HepG2 (cell line): ENCODE measurements around the gene CABP4. TPM values are rescaled to one million over a fixed set of nuclear protein-coding genes. Genes with fewer than 3 reads are reported as not detected.

ENCODE experiments used
- CHD4 ChIP-seq: fragments of 200-600 bp; sonication (generic); IDR thresholded peaks from 2 replicates; pipeline ENCODE4 v1.7.0; 2017; ENCODE audit warnings: mild to moderate bottlenecking, low read length, borderline replicate concordance
- DMTF1 ChIP-seq: sonication (generic); formaldehyde crosslinking; IDR thresholded peaks from 2 replicates; pipeline ENCODE4 v1.4.0; 2020; ENCODE audit warnings: mild to moderate bottlenecking, missing genetic modification reagents
- ZFY ChIP-seq: sonication (generic); formaldehyde crosslinking; IDR thresholded peaks from 2 replicates; pipeline ENCODE4 v1.4.0; 2020; ENCODE audit warnings: missing genetic modification reagents
- ZNF121 ChIP-seq: sonication (generic); formaldehyde crosslinking; IDR thresholded peaks from 2 replicates; pipeline ENCODE4 v1.5.0; 2020; ENCODE audit warnings: mild to moderate bottlenecking, missing genetic modification reagents
- ZNF136 ChIP-seq: sonication (generic); formaldehyde crosslinking; IDR thresholded peaks from 2 replicates; pipeline ENCODE4 v1.8.1; 2022; ENCODE audit warnings: low read depth, mild to moderate bottlenecking, moderate library complexity, missing genetic modification reagents
- ZNF713 ChIP-seq: sonication (generic); formaldehyde crosslinking; IDR thresholded peaks from 2 replicates; pipeline ENCODE4 v1.4.0; 2020; ENCODE audit warnings: mild to moderate bottlenecking, missing genetic modification reagents
- polyA plus RNA-seq, 8 experiments: library from polyadenylated mRNA; depleted of rRNA in 3 of 8; stranded (reverse) in 7 of 8; unstranded in 1 of 8; fragments of >200 nt; fragmentation: Illumina TruSeq in 4 of 8; extraction: Trizol in 4 of 8; gene quantifications; 2 replicates each; pipeline versions ENCODE4 v1.2.1 to v1.2.3, GENCODE V29; 2011 to 2016; ENCODE audit warnings: low read depth in 4 of 8, missing spikeins in 1 of 8, mixed read lengths in 1 of 8; ENCODE audit not compliant: insufficient read depth in 1 of 8
- total RNA-seq, 5 experiments: library from RNA; depleted of rRNA; stranded (reverse); fragments of >200 nt; fragmentation: Illumina TruSeq; extraction: Trizol; gene quantifications; 2 replicates each; pipeline ENCODE4 v1.2.3, GENCODE V29; 2016; ENCODE audit warnings: low read depth in 1 of 5
- TF ChIP-seq, protein P1 (sequence below): sonication (generic); formaldehyde crosslinking; IDR thresholded peaks from 2 replicates; pipeline ENCODE4 v1.4.0; 2020; ENCODE audit warnings: missing genetic modification reagents
- TF ChIP-seq, protein P2 (sequence below): sonication (generic); formaldehyde crosslinking; IDR thresholded peaks from 2 replicates; pipeline ENCODE4 v1.5.0; 2020; ENCODE audit warnings: missing genetic modification reagents
- TF ChIP-seq, protein P3 (sequence below): sonication (generic); IDR thresholded peaks from 2 replicates; pipeline ENCODE4 v1.6.1; 2016; ENCODE audit warnings: low read depth, borderline replicate concordance
- TF ChIP-seq, protein P4 (sequence below), 2 experiments: sonication (generic) in 1 of 2; formaldehyde crosslinking in 1 of 2; IDR thresholded peaks; 2 replicates each; pipeline versions ENCODE4 v1.4.0 to v1.6.1; 2016 to 2020; ENCODE audit warnings: borderline replicate concordance in 1 of 2, low read depth in 1 of 2, mild to moderate bottlenecking in 1 of 2, missing genetic modification reagents in 1 of 2

Gene CABP4
- total and polyA plus RNA-seq, 2 of the 13 experiments (the other 11 are each of a cell fraction or from before 2014, with no cell fraction given): not detected

DNA sequence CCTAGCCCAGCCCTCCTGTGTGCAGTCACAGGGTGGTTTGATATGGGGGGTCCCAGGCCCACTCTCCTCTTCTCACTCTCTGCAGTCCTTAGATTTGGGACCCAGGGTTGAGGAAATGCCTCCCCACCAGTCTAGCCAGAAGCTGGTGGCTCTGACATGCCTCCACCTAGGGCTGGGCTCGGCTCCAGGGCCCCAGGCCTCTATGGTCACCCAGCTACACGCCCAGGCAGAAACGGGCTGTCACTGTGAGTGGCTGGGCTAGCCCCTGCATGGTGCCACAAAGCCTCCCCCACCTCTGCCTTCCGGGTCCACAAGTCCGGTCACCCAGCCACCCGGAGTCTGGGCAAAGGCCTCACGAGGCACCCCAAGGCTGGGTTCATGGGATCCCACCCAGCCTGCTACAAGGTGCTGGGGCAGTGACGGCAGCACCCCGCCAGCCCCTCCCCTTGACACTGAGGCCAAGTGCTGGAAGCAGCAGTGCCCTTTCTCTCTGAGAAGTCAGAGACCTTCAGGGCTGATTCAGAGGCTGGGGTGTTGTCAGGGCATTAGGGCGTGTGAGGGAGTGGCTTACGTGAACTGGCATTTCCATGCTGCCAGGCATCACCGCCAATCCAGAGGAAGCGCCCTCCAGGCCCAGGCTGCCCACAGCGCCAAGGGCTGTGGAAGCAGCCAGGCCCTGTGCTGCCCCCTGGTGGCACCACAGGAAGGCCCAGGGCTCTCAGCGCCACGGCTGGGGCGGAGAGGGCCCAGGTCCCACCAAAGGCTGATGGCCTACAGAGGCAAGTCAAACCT is 50.6 kb downstream of the CABP4 start (continued):
- 0 out of 2 replicates have a peak, but pooled peaks have one; percentile 85 for TF ChIP-seq ZNF713
- TF ChIP-seq ZFY (CRISPR knock-in tag): peak; percentile 75
- TF ChIP-seq DMTF1: no peak
- TF ChIP-seq ZNF136 (CRISPR knock-in tag): 0 out of 2 replicates have a peak, but pooled peaks have one; percentile 68
- TF ChIP-seq, protein P1, sequence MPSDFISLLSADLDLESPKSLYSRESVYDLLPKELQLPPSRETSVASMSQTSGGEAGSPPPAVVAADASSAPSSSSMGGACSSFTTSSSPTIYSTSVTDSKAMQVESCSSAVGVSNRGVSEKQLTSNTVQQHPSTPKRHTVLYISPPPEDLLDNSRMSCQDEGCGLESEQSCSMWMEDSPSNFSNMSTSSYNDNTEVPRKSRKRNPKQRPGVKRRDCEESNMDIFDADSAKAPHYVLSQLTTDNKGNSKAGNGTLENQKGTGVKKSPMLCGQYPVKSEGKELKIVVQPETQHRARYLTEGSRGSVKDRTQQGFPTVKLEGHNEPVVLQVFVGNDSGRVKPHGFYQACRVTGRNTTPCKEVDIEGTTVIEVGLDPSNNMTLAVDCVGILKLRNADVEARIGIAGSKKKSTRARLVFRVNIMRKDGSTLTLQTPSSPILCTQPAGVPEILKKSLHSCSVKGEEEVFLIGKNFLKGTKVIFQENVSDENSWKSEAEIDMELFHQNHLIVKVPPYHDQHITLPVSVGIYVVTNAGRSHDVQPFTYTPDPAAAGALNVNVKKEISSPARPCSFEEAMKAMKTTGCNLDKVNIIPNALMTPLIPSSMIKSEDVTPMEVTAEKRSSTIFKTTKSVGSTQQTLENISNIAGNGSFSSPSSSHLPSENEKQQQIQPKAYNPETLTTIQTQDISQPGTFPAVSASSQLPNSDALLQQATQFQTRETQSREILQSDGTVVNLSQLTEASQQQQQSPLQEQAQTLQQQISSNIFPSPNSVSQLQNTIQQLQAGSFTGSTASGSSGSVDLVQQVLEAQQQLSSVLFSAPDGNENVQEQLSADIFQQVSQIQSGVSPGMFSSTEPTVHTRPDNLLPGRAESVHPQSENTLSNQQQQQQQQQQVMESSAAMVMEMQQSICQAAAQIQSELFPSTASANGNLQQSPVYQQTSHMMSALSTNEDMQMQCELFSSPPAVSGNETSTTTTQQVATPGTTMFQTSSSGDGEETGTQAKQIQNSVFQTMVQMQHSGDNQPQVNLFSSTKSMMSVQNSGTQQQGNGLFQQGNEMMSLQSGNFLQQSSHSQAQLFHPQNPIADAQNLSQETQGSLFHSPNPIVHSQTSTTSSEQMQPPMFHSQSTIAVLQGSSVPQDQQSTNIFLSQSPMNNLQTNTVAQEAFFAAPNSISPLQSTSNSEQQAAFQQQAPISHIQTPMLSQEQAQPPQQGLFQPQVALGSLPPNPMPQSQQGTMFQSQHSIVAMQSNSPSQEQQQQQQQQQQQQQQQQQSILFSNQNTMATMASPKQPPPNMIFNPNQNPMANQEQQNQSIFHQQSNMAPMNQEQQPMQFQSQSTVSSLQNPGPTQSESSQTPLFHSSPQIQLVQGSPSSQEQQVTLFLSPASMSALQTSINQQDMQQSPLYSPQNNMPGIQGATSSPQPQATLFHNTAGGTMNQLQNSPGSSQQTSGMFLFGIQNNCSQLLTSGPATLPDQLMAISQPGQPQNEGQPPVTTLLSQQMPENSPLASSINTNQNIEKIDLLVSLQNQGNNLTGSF (CRISPR knock-in tag): no peak
- TF ChIP-seq, protein P2, sequence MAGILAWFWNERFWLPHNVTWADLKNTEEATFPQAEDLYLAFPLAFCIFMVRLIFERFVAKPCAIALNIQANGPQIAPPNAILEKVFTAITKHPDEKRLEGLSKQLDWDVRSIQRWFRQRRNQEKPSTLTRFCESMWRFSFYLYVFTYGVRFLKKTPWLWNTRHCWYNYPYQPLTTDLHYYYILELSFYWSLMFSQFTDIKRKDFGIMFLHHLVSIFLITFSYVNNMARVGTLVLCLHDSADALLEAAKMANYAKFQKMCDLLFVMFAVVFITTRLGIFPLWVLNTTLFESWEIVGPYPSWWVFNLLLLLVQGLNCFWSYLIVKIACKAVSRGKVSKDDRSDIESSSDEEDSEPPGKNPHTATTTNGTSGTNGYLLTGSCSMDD (CRISPR knock-in tag): no peak
- TF ChIP-seq, protein P3, sequence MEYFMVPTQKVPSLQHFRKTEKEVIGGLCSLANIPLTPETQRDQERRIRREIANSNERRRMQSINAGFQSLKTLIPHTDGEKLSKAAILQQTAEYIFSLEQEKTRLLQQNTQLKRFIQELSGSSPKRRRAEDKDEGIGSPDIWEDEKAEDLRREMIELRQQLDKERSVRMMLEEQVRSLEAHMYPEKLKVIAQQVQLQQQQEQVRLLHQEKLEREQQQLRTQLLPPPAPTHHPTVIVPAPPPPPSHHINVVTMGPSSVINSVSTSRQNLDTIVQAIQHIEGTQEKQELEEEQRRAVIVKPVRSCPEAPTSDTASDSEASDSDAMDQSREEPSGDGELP: peak; percentile 30; the same call in 1 of the 2 replicates
- TF ChIP-seq CHD4: no peak
- TF ChIP-seq, protein P4, sequence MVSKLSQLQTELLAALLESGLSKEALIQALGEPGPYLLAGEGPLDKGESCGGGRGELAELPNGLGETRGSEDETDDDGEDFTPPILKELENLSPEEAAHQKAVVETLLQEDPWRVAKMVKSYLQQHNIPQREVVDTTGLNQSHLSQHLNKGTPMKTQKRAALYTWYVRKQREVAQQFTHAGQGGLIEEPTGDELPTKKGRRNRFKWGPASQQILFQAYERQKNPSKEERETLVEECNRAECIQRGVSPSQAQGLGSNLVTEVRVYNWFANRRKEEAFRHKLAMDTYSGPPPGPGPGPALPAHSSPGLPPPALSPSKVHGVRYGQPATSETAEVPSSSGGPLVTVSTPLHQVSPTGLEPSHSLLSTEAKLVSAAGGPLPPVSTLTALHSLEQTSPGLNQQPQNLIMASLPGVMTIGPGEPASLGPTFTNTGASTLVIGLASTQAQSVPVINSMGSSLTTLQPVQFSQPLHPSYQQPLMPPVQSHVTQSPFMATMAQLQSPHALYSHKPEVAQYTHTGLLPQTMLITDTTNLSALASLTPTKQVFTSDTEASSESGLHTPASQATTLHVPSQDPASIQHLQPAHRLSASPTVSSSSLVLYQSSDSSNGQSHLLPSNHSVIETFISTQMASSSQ (IDR thresholded peaks at IDR 0.05; ENCODE audit: low read depth): no peak
- TF ChIP-seq, protein P4 (CRISPR knock-in tag; IDR thresholded peaks at IDR 0.05; ENCODE audit: borderline replicate concordance): peak; percentile 36; the same call in 1 of the 2 replicates
- no peak for TF ChIP-seq ZNF121
